H1 (cell line): ENCODE measurements around the gene EPX. TPM values are rescaled to one million over a fixed set of nuclear protein-coding genes. Genes with fewer than 3 reads are reported as not detected.

Experiments used
- CTCF ChIA-PET: fragments of 300-600 bp; sonication (Branson Sonifier 250); formaldehyde crosslinking; loops from one replicate; lab custom pipeline; 2021; ENCODE audit not compliant: partially characterized antibody; lab: Charles Lee
- POLR2A ChIA-PET: fragments of 300-600 bp; sonication (Branson Sonifier 250); formaldehyde crosslinking; loops from one replicate; lab custom pipeline; 2021; ENCODE audit warnings: inconsistent platforms; ENCODE audit not compliant: partially characterized antibody; lab: Charles Lee
- DNase-seq, 2 experiments: peaks; one replicate each; pipeline versions ENCODE4 v3.0.0 to v3.0.0-alpha.2; 2010 to 2022; ENCODE audit warnings: low spot score in 2 of 2, low read depth in 1 of 2, mixed read lengths in 1 of 2
- FAIRE-seq: peaks from 2 replicates; lab custom pipeline; 2011; peaks lifted over from hg19 to GRCh38; lab: Jason Lieb, UNC
- H2AFZ ChIP-seq: 2 replicates; pipeline ENCODE4 v1.8.1; 2012; ENCODE audit warnings: low read length, inconsistent platforms
- H2AK5ac ChIP-seq: 2 replicates; pipeline ENCODE4 v1.6.1; 2013; ENCODE audit warnings: low read depth, low read length
- H2BK120ac ChIP-seq: replicated peaks from 2 replicates; pipeline ENCODE3; 2013; ENCODE audit warnings: low read depth, low read length, inconsistent platforms
- H2BK12ac ChIP-seq: 2 replicates; pipeline ENCODE4 v1.6.1; 2013; ENCODE audit warnings: low read depth, low read length
- H2BK15ac ChIP-seq: 2 replicates; pipeline ENCODE4 v1.6.1; 2013; ENCODE audit warnings: low read length
- H2BK20ac ChIP-seq: 2 replicates; pipeline ENCODE4 v1.6.1; 2013; ENCODE audit warnings: low read length
- H2BK5ac ChIP-seq: 2 replicates; pipeline ENCODE4 v1.6.1; 2013; ENCODE audit warnings: low read depth, low read length
- H3K14ac ChIP-seq: 2 replicates; pipeline ENCODE4 v1.6.1; 2013; ENCODE audit warnings: inconsistent platforms; ENCODE audit not compliant: insufficient read length
- H3K18ac ChIP-seq: 2 replicates; pipeline ENCODE4 v1.6.1; 2013; ENCODE audit warnings: low read length; ENCODE audit errors: extremely low read depth
- H3K23ac ChIP-seq: 2 replicates; pipeline ENCODE4 v1.6.1; 2013; ENCODE audit warnings: inconsistent platforms; ENCODE audit not compliant: insufficient read length
- H3K23me2 ChIP-seq: 2 replicates; pipeline ENCODE4 v1.6.1; 2013; ENCODE audit warnings: low read depth, low read length
- H3K27ac ChIP-seq: 2 replicates; pipeline ENCODE4 v1.6.1; 2011; ENCODE audit warnings: low read depth, low read length, inconsistent platforms
- H3K27me3 ChIP-seq, 4 experiments: replicated peaks in 1 of 4; 1 replicate in 1 of 4; 2 replicates in 3 of 4; pipeline versions ENCODE4 v1.6.1 to v1.8.1; 2011 to 2013; ENCODE audit warnings: low read length in 3 of 4, mild to moderate bottlenecking in 3 of 4, inconsistent platforms in 2 of 4, mixed read lengths in 2 of 4, moderate library complexity in 1 of 4; ENCODE audit not compliant: control insufficient read depth in 3 of 4, insufficient read depth in 3 of 4; ENCODE audit errors: extremely low read depth in 1 of 4
- H3K36me3 ChIP-seq, 4 experiments: 2 replicates each; pipeline versions ENCODE4 v1.6.1 to v1.8.1; 2011 to 2013; ENCODE audit warnings: mild to moderate bottlenecking in 4 of 4, low read length in 3 of 4, moderate library complexity in 2 of 4, control low read depth in 1 of 4, inconsistent platforms in 1 of 4; ENCODE audit not compliant: insufficient read depth in 4 of 4, control insufficient read depth in 2 of 4
- H3K4ac ChIP-seq: replicated peaks from 2 replicates; pipeline ENCODE3; 2013; ENCODE audit warnings: low read length, low read depth, mixed read lengths, inconsistent platforms; ENCODE audit not compliant: insufficient read length
- H3K4me1 ChIP-seq, 4 experiments: replicated peaks in 1 of 4; 1 replicate in 1 of 4; 2 replicates in 3 of 4; pipeline versions ENCODE4 v1.6.1 to v1.8.1; 2011 to 2013; ENCODE audit warnings: low read length in 3 of 4, inconsistent platforms in 2 of 4, mixed read lengths in 1 of 4; ENCODE audit not compliant: insufficient read depth in 4 of 4, control insufficient read depth in 3 of 4
- H3K4me2 ChIP-seq, 2 experiments: 2 replicates each; pipeline versions ENCODE4 v1.6.1 to v1.8.1; 2011 to 2013; ENCODE audit warnings: low read depth in 2 of 2, low read length in 2 of 2, control low read depth in 1 of 2, inconsistent platforms in 1 of 2, mild to moderate bottlenecking in 1 of 2; ENCODE audit not compliant: insufficient read depth in 1 of 2
- H3K4me3 ChIP-seq, 4 experiments: fragments of 200-600, 300-600 bp in 1 of 4; sonication (generic), shearing (Covaris generic), sonication (Bioruptor Twin) in 1 of 4; 2 replicates each; pipeline versions ENCODE4 v1.5.1 to v1.8.1; 2011 to 2016; ENCODE audit warnings: low read length in 4 of 4, low read depth in 3 of 4, control low read depth in 2 of 4, inconsistent platforms in 2 of 4, mild to moderate bottlenecking in 2 of 4, mixed read lengths in 1 of 4, moderate library complexity in 1 of 4; ENCODE audit not compliant: insufficient read depth in 2 of 4; ENCODE audit errors: extremely low read depth in 1 of 4
- H3K56ac ChIP-seq: replicated peaks from 2 replicates; pipeline ENCODE3; 2013; ENCODE audit warnings: low read depth, mild to moderate bottlenecking, mixed read lengths, low read length, inconsistent platforms; ENCODE audit not compliant: insufficient read length
- H3K79me1 ChIP-seq: 2 replicates; pipeline ENCODE4 v1.6.1; 2013; ENCODE audit warnings: low read depth, low read length, control low read depth
- H3K79me2 ChIP-seq, 2 experiments: 2 replicates each; pipeline versions ENCODE4 v1.6.1 to v1.8.1; 2012 to 2013; ENCODE audit warnings: low read length in 2 of 2, mild to moderate bottlenecking in 2 of 2, inconsistent platforms in 1 of 2; ENCODE audit not compliant: insufficient read depth in 2 of 2, control insufficient read depth in 1 of 2
- H3K9ac ChIP-seq, 4 experiments: replicated peaks in 1 of 4; 1 replicate in 1 of 4; 2 replicates in 3 of 4; pipeline versions ENCODE4 v1.6.1 to v1.8.1; 2011 to 2013; ENCODE audit warnings: low read depth in 3 of 4, low read length in 3 of 4, control low read depth in 2 of 4, mild to moderate bottlenecking in 2 of 4, moderate library complexity in 2 of 4, inconsistent platforms in 1 of 4; ENCODE audit errors: extremely low read depth in 1 of 4
- H3K9me3 ChIP-seq, 2 experiments: 2 replicates each; pipeline versions ENCODE4 v1.6.1 to v1.8.1; 2012 to 2013; ENCODE audit warnings: mild to moderate bottlenecking in 2 of 2, moderate library complexity in 2 of 2, control low read depth in 1 of 2, inconsistent platforms in 1 of 2, low read depth in 1 of 2, low read length in 1 of 2, mixed read lengths in 1 of 2; ENCODE audit not compliant: insufficient read depth in 2 of 2
- H4K20me1 ChIP-seq, 2 experiments: replicated peaks in 1 of 2; 2 replicates each; pipeline versions ENCODE3 to v1.8.1; 2011 to 2013; ENCODE audit warnings: inconsistent platforms in 2 of 2, low read length in 2 of 2, mild to moderate bottlenecking in 1 of 2; ENCODE audit not compliant: insufficient read depth in 2 of 2, control insufficient read depth in 1 of 2
- H4K5ac ChIP-seq: 2 replicates; pipeline ENCODE4 v1.6.1; 2013; ENCODE audit warnings: low read length, low read depth, mixed read lengths, inconsistent platforms; ENCODE audit not compliant: insufficient read length
- H4K8ac ChIP-seq: 2 replicates; pipeline ENCODE4 v1.8.0; 2013; ENCODE audit warnings: mild to moderate bottlenecking, moderate library complexity, low read length, inconsistent platforms; ENCODE audit not compliant: insufficient read depth; ENCODE audit errors: extremely low read depth
- H4K91ac ChIP-seq: replicated peaks from 2 replicates; pipeline ENCODE3; 2013; ENCODE audit warnings: low read length, mixed read lengths, inconsistent platforms; ENCODE audit not compliant: insufficient read length
- ASH2L ChIP-seq: fragments of 200-600, 300-600 bp; sonication (generic); IDR thresholded peaks from one replicate; pipeline ENCODE4 v1.7.1; 2017; ENCODE audit warnings: low read length
- GABPA ChIP-seq: IDR thresholded peaks from 2 replicates; pipeline ENCODE4 v1.6.1; 2011; ENCODE audit warnings: mild to moderate bottlenecking, low read length, moderate library complexity, borderline replicate concordance; ENCODE audit not compliant: insufficient read depth
- RBBP5 ChIP-seq: IDR thresholded peaks from 2 replicates; pipeline ENCODE4 v1.7.1; 2012; ENCODE audit warnings: low read depth, mild to moderate bottlenecking, inconsistent platforms, low read length, moderate library complexity, borderline replicate concordance
- RNF2 ChIP-seq: fragments of 200-900, 300-1000 bp; sonication (generic); IDR thresholded peaks from 2 replicates; pipeline ENCODE4 v1.7.1; 2016; ENCODE audit warnings: borderline replicate concordance, low read depth, mild to moderate bottlenecking, antibody characterized with exemption, low read length; ENCODE audit not compliant: poor library complexity, severe bottlenecking; ENCODE audit errors: missing control alignments
- TAF7 ChIP-seq: optimal IDR thresholded peaks from 2 replicates; pipeline ENCODE3; 2011; ENCODE audit warnings: low read depth, mild to moderate bottlenecking, inconsistent platforms, low read length, moderate library complexity, borderline replicate concordance
- WGBS, 2 experiments: shearing (Covaris generic) in 1 of 2; methylation state at CpG; one replicate each; pipeline versions ENCODE4 v1.1.6 to v1.1.7; 2013 to 2015; ENCODE audit warnings: low lambda C conversion rate in 2 of 2, mixed read lengths in 2 of 2, inconsistent platforms in 1 of 2, low coverage in 1 of 2, missing lambda C conversion rate in 1 of 2; ENCODE audit not compliant: insufficient replicate concordance in 2 of 2, insufficient coverage in 1 of 2, insufficient read length in 1 of 2; ENCODE audit errors: extremely low coverage in 1 of 2, missing lambda C conversion rate in 1 of 2; 5-methylcytosine and 5-hydroxymethylcytosine counted together
- polyA plus RNA-seq, 7 experiments: library from polyadenylated mRNA; depleted of rRNA in 3 of 7; stranded (reverse) in 5 of 7; unstranded in 2 of 7; fragments of >200 nt in 5 of 7; fragments of 200-250 nt in 2 of 7; gene quantifications; 1 replicate in 5 of 7; 2 replicates in 1 of 7; 4 replicates in 1 of 7; pipeline versions ENCODE4 v1.2.1 to v1.2.3, GENCODE V29; 2011 to 2013; ENCODE audit warnings: missing spikeins in 2 of 7, mixed read lengths in 2 of 7
- total RNA-seq: library from RNA; stranded (reverse); fragmentation: NEBNext Ultra II Directional; extraction: Animal tissue kit (Norgen Biotek cat#: 25700); gene quantifications from 2 replicates; pipeline ENCODE4 v1.2.1, GENCODE V29; 2021

Gene EPX
- total and polyA plus RNA-seq, 2 of the 8 experiments (the other 6 are each of a cell fraction or from before 2014, with no cell fraction given): not detected

DNA sequence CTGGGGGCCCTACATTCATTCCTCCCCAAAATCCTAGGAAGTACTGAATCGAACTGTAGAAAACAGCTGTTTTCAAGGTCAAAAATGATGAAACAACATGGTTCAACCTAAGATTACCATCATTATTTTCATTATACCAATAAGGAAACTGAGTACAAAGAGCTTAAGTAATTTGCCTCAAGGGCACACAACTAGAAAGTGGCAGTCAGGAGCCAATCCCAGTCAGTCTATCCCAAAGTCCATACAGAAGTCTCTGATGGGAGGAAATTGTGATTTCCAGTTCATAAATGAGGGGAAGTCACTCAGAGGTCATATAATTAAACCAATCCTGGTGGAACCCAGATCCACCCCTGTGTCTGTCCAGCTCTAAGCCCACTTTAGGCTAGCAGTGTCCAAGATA lies 54.3 kb downstream of the EPX start:
- Histone ChIP-seq H3K9ac (no peak overlapping the region), H2AK5ac (no peak overlapping the region), H2BK120ac (no peak overlapping the region), H3K23ac (no peak overlapping the region), H2BK20ac (no peak overlapping the region), H4K91ac (no peak overlapping the region), H3K36me3 (no peaks in the 10 kb centered on the region), H2AFZ (no peak overlapping the region), H3K14ac (no peak overlapping the region), H3K4ac (no peak overlapping the region), H4K5ac (no peak overlapping the region), H3K79me1 (no peaks in the 10 kb centered on the region), H3K27me3 (peaks cover 34 to 53% (median 47%) of the 10 kb centered on the region in 4 experiments), H4K8ac (no peak overlapping the region), H3K79me2 (no peaks in the 10 kb centered on the region), H2BK5ac (no peak overlapping the region), H3K18ac (no peak overlapping the region), H3K9me3 (peaks cover 8% of the 10 kb centered on the region in 2 experiments; a peak in 3 of 4 replicates), H3K4me3 (no peak overlapping the region), H3K4me2 (no peak overlapping the region), H3K27ac (no peak overlapping the region), H2BK12ac (no peak overlapping the region), H3K4me1 (peaks cover 0 to 8% (median 2%) of the 10 kb centered on the region in 4 experiments; a peak in 5 of 7 replicates), H4K20me1 (no peaks in the 10 kb centered on the region), H3K23me2 (peaks cover 5% of the 10 kb centered on the region; the same call in 1 of the 2 replicates), H3K56ac (no peak overlapping the region), H2BK15ac (no peak overlapping the region)
- ChIA-PET CTCF (interaction anchor here (0.5 to 5.4 kb wide), 8 partner anchors 9 to 169 kb away, joined by 3 to 55 read pairs (median 4); partner anchors contain the start of gene LPO), POLR2A (interaction anchor here (0.5 to 1.8 kb wide), 2 partner anchors 8 to 14 kb away, joined by 3 to 6 read pairs; partner anchors contain the start of gene LPO)
- WGBS, 2 experiments: 89% methylated on average over 1 of the region's 1 CpG; no CpG with 5 or more reads in 1 of the 2 experiments
- TF ChIP-seq GABPA (no peak), TAF7 (no peak), ASH2L (no peak), RBBP5 (no peak), RNF2 (no peak)
- FAIRE-seq: no peak
- DNase-seq: no peak
